ENCODE data around the gene CDH23. TPM values are rescaled to one million over a fixed set of nuclear protein-coding genes. Genes with fewer than 3 reads are reported as not detected.

CDH23 gene
- total and polyA plus RNA-seq, 9 of the 15 experiments (the other 6 are each of a cell fraction or from before 2014, with no cell fraction given), result 0.18 to 1.2 (median 0.47) TPM

- TF ChIP-seq TSHZ1 (CRISPR knock-in tag; IDR thresholded peaks at IDR 0.05) (no peak), DLX4 (CRISPR knock-in tag; IDR thresholded peaks at IDR 0.05) (no peak), XRCC5 (IDR thresholded peaks at IDR 0.05; ENCODE audit: low read depth, low read length) (no peak), HIVEP1 (CRISPR knock-in tag; IDR thresholded peaks at IDR 0.05) (no peak), HDAC1 (IDR thresholded peaks at IDR 0.05) (peak in 1 of 2 experiments; percentile 61; a peak in 2 of 4 replicates), ETS1 (conservative IDR thresholded peaks at IDR 0.05; ENCODE audit: control insufficient read depth, low read depth, low read length) (no peak), ZNF263 (CRISPR knock-in tag; IDR thresholded peaks at IDR 0.05; ENCODE audit: borderline replicate concordance) (0 out of 2 replicates have a peak, but pooled peaks have one; percentile 14), PYGO2 (tag; IDR thresholded peaks at IDR 0.05) (no peak), SMARCE1 (IDR thresholded peaks at IDR 0.05) (peak; percentile 57), HLTF (IDR thresholded peaks at IDR 0.05) (peak; percentile 89), LARP7 (IDR thresholded peaks at IDR 0.05) (0 out of 2 replicates have a peak, but pooled peaks have one; percentile 85), NCOA1 (IDR thresholded peaks at IDR 0.05; ENCODE audit: low read depth) (0 out of 2 replicates have a peak, but pooled peaks have one; percentile 22), NR4A1 (CRISPR knock-in tag; IDR thresholded peaks at IDR 0.05) (no peak), NR4A1 (tag; IDR thresholded peaks at IDR 0.05) (no peak), ZSCAN29 (IDR thresholded peaks at IDR 0.05) (no peak), CBX3 (IDR thresholded peaks at IDR 0.05; ENCODE audit: borderline replicate concordance in 1 of 2, low read length in 2 of 2) (0 out of 3 replicates have a peak, but pooled peaks of 1 of the 2 experiments have one; percentile 28)
- TF ChIP-seq, protein P1, sequence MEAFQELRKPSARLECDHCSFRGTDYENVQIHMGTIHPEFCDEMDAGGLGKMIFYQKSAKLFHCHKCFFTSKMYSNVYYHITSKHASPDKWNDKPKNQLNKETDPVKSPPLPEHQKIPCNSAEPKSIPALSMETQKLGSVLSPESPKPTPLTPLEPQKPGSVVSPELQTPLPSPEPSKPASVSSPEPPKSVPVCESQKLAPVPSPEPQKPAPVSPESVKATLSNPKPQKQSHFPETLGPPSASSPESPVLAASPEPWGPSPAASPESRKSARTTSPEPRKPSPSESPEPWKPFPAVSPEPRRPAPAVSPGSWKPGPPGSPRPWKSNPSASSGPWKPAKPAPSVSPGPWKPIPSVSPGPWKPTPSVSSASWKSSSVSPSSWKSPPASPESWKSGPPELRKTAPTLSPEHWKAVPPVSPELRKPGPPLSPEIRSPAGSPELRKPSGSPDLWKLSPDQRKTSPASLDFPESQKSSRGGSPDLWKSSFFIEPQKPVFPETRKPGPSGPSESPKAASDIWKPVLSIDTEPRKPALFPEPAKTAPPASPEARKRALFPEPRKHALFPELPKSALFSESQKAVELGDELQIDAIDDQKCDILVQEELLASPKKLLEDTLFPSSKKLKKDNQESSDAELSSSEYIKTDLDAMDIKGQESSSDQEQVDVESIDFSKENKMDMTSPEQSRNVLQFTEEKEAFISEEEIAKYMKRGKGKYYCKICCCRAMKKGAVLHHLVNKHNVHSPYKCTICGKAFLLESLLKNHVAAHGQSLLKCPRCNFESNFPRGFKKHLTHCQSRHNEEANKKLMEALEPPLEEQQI (IDR thresholded peaks at IDR 0.05), result 0 out of 2 replicates have a peak, but pooled peaks have one; percentile 6
- TF ChIP-seq, protein P2, sequence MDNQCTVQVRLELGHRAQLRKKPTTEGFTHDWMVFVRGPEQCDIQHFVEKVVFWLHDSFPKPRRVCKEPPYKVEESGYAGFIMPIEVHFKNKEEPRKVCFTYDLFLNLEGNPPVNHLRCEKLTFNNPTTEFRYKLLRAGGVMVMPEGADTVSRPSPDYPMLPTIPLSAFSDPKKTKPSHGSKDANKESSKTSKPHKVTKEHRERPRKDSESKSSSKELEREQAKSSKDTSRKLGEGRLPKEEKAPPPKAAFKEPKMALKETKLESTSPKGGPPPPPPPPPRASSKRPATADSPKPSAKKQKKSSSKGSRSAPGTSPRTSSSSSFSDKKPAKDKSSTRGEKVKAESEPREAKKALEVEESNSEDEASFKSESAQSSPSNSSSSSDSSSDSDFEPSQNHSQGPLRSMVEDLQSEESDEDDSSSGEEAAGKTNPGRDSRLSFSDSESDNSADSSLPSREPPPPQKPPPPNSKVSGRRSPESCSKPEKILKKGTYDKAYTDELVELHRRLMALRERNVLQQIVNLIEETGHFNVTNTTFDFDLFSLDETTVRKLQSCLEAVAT (IDR thresholded peaks at IDR 0.05), result peak; percentile 57 to 59; a peak in 2 of 4 replicates
- TF ChIP-seq, protein P3, sequence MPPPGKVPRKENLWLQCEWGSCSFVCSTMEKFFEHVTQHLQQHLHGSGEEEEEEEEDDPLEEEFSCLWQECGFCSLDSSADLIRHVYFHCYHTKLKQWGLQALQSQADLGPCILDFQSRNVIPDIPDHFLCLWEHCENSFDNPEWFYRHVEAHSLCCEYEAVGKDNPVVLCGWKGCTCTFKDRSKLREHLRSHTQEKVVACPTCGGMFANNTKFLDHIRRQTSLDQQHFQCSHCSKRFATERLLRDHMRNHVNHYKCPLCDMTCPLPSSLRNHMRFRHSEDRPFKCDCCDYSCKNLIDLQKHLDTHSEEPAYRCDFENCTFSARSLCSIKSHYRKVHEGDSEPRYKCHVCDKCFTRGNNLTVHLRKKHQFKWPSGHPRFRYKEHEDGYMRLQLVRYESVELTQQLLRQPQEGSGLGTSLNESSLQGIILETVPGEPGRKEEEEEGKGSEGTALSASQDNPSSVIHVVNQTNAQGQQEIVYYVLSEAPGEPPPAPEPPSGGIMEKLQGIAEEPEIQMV (tag; conservative IDR thresholded peaks at IDR 0.05; ENCODE audit: low read depth), result no peak
Measured at GRCh38 chr10:71849461-71849908, 452.8 kb downstream of the CDH23 start (continued).
